ENCODE results near the gene PRPF18. TPM values are rescaled to one million over a fixed set of nuclear protein-coding genes. Genes with fewer than 3 reads are reported as not detected.

The PRPF18 gene
- total RNA-seq, 4 donors from 2014 or later: 15.5 to 40.7 (median 27.4) TPM

DNA sequence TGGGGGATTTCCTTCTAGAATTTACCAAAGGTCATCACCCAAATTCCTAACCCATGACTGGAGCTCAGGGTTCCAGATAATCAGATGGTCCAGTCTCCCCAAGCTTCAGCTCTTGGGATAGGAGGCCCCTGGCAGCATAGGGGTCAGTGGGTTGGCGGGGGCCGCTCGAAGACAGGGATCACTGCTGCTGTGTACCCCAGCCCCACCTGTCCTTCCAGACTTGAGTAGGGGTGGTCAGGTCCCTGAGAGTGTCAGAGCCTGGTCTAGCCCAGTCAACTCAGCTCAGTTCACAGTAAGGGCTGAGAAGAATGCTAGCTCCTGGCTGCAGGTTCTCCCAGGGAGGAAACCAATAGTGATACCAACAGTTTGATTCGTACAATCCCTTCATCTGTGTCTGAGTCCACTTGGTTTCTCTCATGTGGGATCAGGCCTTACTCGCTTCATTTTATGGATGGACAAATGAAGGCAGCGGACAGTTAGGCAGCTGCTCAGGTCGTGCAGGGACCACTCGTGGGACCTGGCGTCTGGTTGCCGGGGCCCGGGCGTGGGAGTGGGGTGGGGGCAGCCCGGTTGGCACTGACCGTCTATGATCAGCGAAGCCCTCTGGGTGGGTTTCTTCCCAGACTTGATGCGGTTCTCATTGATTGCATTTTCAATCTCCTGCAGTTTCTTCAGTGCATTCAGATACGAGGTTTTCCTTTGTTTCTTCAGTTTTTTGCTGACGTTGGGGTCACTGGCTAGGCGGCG lies 78.9 kb downstream of the PRPF18 start:
- Histone ChIP-seq H3K9me3 (no peaks in the 10 kb centered on the region), H3K27me3 (no peaks in the 10 kb centered on the region), H3K4me3 (no peak overlapping the region), H3K4me1 (peaks cover 6 to 30% (median 8%) of the 10 kb centered on the region in 3 donors), H3K27ac (no peak overlapping the region), H3K36me3 (peaks cover 0 to 94% (median 12%) of the 10 kb centered on the region in 3 donors)
- whole genome bisulfite sequencing, 2 donors: 87 to 95% methylated on average over 8 to 11 of the region's 20 CpGs
- intact Hi-C loops (cut with DNase I): no loop called here
- no peak for DNase-seq
- TF ChIP-seq, protein P1, sequence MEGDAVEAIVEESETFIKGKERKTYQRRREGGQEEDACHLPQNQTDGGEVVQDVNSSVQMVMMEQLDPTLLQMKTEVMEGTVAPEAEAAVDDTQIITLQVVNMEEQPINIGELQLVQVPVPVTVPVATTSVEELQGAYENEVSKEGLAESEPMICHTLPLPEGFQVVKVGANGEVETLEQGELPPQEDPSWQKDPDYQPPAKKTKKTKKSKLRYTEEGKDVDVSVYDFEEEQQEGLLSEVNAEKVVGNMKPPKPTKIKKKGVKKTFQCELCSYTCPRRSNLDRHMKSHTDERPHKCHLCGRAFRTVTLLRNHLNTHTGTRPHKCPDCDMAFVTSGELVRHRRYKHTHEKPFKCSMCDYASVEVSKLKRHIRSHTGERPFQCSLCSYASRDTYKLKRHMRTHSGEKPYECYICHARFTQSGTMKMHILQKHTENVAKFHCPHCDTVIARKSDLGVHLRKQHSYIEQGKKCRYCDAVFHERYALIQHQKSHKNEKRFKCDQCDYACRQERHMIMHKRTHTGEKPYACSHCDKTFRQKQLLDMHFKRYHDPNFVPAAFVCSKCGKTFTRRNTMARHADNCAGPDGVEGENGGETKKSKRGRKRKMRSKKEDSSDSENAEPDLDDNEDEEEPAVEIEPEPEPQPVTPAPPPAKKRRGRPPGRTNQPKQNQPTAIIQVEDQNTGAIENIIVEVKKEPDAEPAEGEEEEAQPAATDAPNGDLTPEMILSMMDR (IDR thresholded peaks at IDR 0.05): no peak
- no peak for TF ChIP-seq POLR2A (IDR thresholded peaks at IDR 0.05)

DNA sequence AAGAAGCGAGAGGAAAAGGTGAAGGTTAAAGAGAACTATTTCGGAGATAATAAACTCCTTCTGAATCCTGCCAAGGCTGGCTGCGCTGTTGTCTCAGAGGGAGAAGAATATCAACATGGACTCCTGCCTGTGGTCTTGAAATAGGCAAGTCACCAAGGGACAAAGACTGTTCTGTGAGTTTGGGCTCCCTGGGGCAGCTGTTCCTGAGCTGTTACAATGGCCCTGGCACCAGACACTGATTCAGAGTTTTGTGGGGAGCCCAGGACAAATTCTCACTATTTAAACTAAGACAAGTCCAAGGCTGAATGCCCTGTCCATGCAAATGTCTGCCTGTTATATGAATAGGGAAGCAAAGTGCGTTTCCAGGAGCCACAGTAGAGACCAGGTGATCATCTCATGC lies 81.4 kb downstream of the PRPF18 start:
- Histone ChIP-seq H3K4me1 (peaks cover 4 to 32% (median 6%) of the 10 kb centered on the region in 3 donors), H3K4me3 (no peak overlapping the region), H3K27me3 (no peaks in the 10 kb centered on the region), H3K9me3 (no peaks in the 10 kb centered on the region), H3K27ac (no peak overlapping the region), H3K36me3 (peaks cover 4 to 89% (median 12%) of the 10 kb centered on the region in 3 donors)
- no peak for DNase-seq
- TF ChIP-seq, protein P1 (IDR thresholded peaks at IDR 0.05): no peak
- no peak for TF ChIP-seq POLR2A (IDR thresholded peaks at IDR 0.05)
- intact Hi-C loops (cut with DNase I): no loop called here
- 90% methylated on average over 4 of the region's 4 CpGs for WGBS, 2 donors

DNA sequence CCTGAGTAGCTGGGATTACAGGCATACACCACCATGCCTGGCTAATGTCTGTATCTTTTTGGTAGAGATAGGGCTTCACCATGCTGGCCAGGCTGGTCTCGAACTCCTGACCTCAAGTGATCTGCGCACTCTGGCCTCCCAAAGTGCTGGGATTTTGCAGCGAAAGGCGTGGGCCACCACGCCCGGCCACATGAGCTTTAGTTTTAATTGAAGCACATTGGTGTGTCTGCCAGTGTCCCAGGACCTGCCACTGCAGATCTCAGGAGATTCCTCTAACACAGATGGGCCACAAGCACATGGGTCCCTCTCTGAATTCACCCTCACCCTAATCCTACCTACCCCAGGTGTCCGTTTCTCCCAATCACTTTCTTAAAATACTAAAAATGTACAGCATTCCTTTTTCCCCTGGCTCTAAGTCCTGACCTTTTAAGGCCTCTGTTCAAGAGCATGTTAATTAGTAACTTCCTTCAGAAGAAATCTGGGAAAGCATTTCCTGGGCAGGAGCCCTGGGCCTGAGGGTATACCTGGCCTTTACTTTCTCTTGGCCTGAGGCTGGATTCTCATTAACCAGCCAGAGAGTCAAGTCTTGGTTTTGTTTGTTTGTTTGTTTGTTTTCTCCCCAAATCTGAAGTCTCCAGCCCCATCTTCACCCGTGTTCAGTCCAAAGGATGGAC lies 82.6 kb downstream of the PRPF18 start:
- TF ChIP-seq, protein P1 (IDR thresholded peaks at IDR 0.05): no peak
- no peak for TF ChIP-seq POLR2A (IDR thresholded peaks at IDR 0.05)
- DNase-seq: no peak
- WGBS, 2 donors: 85 to 93% methylated on average over 7 of the region's 8 CpGs
- Histone ChIP-seq H3K27me3 (no peaks in the 10 kb centered on the region), H3K9me3 (no peaks in the 10 kb centered on the region), H3K36me3 (peaks cover 4 to 87% (median 12%) of the 10 kb centered on the region in 3 donors), H3K4me1 (peaks cover 4 to 35% (median 6%) of the 10 kb centered on the region in 3 donors), H3K27ac (no peak overlapping the region), H3K4me3 (no peak overlapping the region)
- intact Hi-C loops (cut with DNase I): no loop called here

DNA sequence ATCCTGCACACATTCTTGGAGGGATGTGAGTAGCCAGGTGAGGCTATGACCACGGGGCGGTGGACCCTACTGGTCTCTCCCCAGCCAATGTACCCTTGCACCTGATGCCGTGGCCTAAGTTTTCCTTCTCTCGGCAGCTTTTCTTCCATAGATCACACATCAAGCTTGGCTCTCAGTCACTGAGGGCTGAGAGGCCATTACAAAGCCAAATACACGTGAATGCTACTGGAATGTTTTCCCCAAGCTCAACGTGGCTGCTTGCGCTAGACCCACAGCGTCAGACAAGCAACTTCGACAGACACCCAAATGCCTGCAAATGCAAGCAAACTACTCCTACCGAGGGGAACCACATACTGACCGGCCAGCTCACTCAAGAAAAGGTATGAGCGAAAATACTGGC lies 83.1 kb downstream of the PRPF18 start:
- TF ChIP-seq POLR2A (IDR thresholded peaks at IDR 0.05): no peak
- TF ChIP-seq, protein P1 (IDR thresholded peaks at IDR 0.05): no peak
- H3K36me3 ChIP-seq: peaks cover 4 to 87% (median 12%) of the 10 kb centered on the region in 3 donors
- no peak for DNase-seq
- peaks cover 4 to 35% (median 6%) of the 10 kb centered on the region in 3 donors for H3K4me1 ChIP-seq
- intact Hi-C loops (cut with DNase I): no loop called here
- no peaks in the 10 kb centered on the region for H3K27me3 ChIP-seq
- H3K27ac ChIP-seq: peak overlapping the region in 1 of 4 donors; percentile 61
- H3K4me3 ChIP-seq: no peak overlapping the region
- no peaks in the 10 kb centered on the region for H3K9me3 ChIP-seq
- 87 to 91% methylated on average over 6 to 11 of the region's 12 CpGs for WGBS, 2 donors

DNA sequence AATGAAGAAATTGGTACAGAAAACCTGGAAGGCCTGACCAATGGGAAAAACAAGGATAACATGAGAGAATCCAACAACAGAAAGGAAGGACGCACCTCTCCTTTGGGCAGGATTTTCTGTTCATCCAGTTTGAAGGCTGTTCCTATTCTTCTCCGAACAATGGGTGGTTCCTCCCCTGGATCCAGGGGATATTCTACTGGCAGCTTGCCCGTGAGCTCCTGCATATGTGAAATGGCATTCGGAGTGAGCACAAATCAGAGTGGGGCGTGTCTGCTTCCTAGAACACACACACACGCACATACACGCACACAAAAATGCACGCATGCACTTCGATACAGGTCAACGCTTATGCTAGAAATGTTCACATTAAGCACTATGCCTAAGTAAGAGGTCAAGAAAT lies 83.5 kb downstream of the PRPF18 start:
- peak overlapping the region in 2 of 4 donors; percentile 1 to 61 for H3K27ac ChIP-seq
- H3K27me3 ChIP-seq: no peaks in the 10 kb centered on the region
- H3K9me3 ChIP-seq: no peaks in the 10 kb centered on the region
- H3K36me3 ChIP-seq: peaks cover 4 to 87% (median 12%) of the 10 kb centered on the region in 3 donors
- intact Hi-C loops (cut with DNase I): no loop called here
- no peak overlapping the region for H3K4me3 ChIP-seq
- DNase-seq: no peak
- 70 to 71% methylated on average over 10 of the region's 10 CpGs for WGBS, 2 donors
- TF ChIP-seq POLR2A (IDR thresholded peaks at IDR 0.05): no peak
- TF ChIP-seq, protein P1 (IDR thresholded peaks at IDR 0.05): no peak
- peaks cover 4 to 35% (median 6%) of the 10 kb centered on the region in 3 donors for H3K4me1 ChIP-seq
